GM10266 (cell line): ENCODE data around the gene ANKS1A.
"Not testable (repeated sequence)": the region's sequence is repeated elsewhere in the genome, so short reads cannot be mapped to it uniquely, and the experiment has no call there.

Experiments
- DNase-seq: peaks from one replicate; pipeline ENCODE4 v3.0.0; 2012; ENCODE audit errors: extremely low spot score
- TF ChIP-seq, protein P1 (sequence below): IDR thresholded peaks from 2 replicates; pipeline ENCODE4 v1.5.1; 2012; ENCODE audit warnings: mild to moderate bottlenecking, low read depth; ENCODE audit not compliant: control insufficient read depth, insufficient read depth; ENCODE audit errors: missing control alignments

Gene ANKS1A

DNA sequence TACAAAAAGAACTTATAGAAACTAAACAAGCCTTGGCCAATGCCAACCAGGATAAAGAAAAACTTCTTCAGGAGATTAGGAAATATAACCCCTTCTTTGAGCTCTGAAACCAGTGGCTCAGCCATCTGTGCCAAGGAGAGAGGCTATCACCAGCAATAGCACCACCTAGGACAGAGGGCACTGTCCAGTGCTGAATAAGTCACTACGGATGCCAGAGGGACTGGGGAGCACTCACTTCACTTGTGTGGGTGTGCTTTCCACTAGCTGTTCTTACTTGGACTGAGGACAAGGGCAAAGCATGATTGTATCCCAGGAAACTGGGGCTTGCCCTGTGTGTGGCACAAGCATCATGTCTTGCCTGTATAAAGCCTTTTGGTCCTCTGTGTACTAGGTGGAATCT is 16.7 kb upstream of the ANKS1A start:
- TF ChIP-seq, protein P1, sequence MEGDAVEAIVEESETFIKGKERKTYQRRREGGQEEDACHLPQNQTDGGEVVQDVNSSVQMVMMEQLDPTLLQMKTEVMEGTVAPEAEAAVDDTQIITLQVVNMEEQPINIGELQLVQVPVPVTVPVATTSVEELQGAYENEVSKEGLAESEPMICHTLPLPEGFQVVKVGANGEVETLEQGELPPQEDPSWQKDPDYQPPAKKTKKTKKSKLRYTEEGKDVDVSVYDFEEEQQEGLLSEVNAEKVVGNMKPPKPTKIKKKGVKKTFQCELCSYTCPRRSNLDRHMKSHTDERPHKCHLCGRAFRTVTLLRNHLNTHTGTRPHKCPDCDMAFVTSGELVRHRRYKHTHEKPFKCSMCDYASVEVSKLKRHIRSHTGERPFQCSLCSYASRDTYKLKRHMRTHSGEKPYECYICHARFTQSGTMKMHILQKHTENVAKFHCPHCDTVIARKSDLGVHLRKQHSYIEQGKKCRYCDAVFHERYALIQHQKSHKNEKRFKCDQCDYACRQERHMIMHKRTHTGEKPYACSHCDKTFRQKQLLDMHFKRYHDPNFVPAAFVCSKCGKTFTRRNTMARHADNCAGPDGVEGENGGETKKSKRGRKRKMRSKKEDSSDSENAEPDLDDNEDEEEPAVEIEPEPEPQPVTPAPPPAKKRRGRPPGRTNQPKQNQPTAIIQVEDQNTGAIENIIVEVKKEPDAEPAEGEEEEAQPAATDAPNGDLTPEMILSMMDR, result no peak
- no peak for DNase-seq

DNA sequence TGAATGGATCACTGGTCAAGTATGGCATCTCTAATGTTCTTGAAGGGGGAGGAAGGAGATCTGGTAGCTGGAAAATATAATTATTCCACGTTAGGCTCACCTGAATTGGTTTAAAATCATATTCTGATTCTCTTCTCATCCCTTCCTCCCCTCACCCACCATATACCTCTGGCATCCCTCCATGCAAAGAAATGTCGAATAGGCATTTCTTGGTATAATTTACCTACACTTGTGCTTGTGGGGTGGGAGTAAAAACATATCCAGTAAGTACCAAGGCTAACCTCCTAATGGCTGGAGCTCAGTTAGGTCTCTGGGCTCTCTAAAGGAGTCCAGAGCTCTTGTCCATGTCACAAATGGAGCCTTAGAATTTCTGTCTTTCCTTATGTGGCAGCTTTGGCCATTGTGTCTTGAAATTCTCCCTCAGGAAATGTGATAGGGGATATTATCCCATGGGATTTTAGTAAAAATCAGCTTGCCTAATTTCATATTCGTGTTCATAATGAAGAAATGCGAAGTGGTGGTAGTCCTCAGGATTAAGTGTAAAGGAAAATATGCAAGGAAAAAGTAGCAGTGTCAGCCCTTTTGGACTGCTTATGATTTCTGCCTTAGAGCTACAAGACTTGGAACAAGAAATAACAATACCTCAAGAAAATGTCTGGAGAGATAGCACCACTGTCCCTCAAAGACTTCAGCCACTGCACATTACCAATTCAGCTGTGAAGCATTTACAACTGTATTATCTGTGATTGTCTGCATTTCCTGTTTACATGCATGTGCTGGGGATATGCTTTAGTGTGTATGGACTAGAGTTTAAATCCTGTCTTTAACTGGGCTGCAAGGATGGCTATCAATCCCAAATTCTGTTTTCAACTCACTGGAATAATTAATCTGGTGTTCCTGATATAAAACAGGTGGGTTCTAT is 13.5 kb upstream of the ANKS1A start:
- TF ChIP-seq, protein P1, result no peak
- no peak for DNase-seq

DNA sequence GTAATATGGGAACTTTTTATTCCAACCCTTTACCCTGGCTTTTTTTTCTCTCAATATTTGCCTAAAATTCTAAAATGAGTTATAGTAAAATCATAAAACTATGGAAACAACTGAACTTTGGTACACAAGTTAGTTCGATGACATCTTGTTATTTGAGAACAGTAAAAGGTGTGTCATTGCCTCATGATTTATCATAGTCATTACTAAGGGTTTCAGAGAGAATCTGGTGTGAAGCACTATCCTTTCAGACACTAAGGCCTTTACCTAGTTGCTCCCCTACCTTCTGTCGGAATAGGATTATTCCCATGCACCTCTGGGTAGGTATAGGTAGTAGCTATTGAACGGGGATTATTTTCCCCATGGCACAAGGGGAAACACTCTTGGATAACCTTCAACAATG is 12.6 kb upstream of the ANKS1A start:
- TF ChIP-seq, protein P1, result no peak
- no peak for DNase-seq

DNA sequence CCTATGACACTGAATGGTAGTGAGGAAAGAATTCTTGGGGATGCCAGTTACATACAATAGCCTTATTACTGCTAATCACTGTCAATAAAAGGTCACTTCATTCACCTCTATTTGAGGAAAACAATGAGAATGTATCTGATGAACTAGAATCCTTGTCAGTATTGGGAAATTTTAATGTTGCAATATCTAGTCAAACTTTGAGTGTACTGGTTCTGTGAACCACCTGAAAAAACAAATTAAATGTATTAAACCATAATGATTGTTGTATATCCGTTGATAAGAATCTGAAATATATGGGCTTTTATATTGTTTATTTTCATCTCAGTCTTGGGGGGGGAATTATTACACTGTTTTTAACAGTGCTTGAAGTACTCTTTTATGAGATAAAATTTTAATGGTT is 11.8 kb upstream of the ANKS1A start:
- DNase-seq, result no peak
- TF ChIP-seq, protein P1, result no peak

DNA sequence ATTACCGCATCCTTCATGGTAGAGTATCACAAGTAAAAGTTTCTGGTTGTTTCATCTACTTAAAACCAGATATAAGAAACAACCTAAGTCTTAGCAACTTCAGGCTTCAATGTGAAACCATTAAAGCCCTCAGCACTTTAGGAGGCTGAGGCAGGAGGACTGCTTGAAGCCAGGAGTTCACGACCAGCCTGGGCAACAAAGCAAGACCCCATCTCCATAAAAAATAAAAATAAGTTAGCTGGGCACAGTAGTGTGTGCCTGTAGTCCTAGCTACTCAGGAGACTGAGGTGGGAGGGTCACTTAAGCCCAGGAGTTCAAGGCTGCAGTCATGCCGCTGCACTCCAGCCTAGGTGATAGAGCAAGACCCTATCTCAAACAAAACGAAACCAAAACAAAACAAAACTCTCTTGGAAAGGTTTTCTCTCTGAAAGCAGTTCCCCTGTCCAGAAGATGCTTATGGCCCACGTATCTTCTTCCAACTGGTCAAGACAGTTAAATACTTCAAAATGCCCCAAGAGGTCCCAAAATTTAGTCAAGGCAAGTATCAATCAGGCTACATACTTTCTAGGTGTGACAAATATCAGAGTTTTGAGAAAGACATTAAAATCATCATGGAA is 11.1 kb upstream of the ANKS1A start:
- no peak for DNase-seq
- TF ChIP-seq, protein P1, result no peak

DNA sequence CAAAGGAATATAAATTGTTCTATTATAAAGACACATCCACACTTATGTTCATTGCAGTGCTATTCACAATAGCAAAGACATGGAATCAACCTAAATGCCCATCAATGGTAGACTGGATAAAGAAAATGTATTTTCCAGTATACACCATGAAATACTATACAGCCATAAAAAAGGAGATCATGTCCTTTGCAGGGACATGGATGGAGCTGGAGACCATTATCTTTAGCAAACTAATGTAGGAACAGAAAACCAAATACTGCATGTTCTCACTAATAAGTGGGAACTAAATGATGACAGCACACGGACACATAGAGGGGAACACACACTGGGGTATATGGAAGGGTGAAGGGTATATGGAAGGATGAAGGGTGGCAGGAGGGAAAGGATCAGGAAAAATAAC is 5.0 kb upstream of the ANKS1A start:
- DNase-seq, result not testable (repeated sequence)

DNA sequence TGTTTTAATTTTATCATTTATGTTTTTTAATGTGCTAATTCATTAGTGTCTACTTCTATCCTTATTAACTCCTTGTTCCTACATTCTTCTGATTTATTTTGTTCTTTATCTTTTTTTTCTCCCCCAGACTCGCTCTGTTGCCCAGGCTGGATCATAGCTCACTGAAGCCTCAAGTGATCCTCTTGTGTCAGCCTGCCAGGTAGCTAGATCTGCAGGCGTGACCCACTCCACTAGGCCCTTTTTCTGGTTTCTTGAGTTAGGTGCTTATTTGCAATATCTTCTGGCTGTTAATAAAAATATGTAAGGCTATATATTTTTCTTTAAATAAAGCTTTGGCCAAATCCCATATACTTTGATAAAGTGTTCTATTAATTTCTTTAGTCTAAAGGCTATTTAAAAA is 4.1 kb upstream of the ANKS1A start:
- TF ChIP-seq, protein P1, result no peak
- DNase-seq, result no peak

DNA sequence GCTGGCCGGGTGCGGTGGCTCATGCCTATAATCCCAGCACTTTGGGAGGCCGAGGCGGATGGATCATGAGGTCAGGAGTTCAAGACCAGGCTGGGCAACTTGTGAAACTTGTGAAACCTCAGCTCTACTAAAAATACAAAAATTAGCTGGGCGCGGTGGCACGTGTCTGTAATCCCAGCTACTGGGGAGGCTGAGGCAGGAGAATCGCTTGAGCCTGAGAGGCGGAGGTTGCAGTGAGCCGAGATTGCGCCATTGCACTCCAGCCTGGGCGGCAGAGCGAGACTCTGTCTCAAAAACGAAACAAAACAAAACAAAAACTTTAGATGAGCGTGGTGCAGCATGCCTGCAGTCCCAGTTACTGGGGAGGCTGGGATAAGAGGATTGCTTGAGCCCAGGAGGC is 3.2 kb upstream of the ANKS1A start:
- not testable (repeated sequence) for DNase-seq
